Measurements from ENCODE around the gene DEK.
"Not testable (repeated sequence)": the region's sequence is repeated elsewhere in the genome, so short reads cannot be mapped to it uniquely, and the experiment has no call there.

Gene DEK

DNA sequence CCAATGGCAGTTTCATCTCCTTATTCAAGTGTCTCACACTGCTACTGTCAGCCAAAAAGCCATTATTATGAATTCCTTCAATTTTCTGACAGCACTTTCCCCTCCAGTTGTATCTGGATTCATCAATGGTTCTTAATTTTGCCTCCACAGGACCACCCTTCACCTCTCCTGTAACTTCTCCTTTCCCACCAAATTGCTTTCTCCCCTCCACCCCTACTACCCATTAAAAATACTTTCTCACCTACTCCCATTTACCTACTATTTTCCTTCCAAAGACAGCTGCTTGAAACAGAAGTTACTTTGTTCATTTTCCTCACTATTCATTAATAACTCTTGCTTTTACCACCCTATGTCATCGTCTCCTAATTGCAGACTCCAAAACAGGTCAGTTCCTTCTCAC, 29.8 kb downstream of the DEK start:
- no peak for DNase-seq

DNA sequence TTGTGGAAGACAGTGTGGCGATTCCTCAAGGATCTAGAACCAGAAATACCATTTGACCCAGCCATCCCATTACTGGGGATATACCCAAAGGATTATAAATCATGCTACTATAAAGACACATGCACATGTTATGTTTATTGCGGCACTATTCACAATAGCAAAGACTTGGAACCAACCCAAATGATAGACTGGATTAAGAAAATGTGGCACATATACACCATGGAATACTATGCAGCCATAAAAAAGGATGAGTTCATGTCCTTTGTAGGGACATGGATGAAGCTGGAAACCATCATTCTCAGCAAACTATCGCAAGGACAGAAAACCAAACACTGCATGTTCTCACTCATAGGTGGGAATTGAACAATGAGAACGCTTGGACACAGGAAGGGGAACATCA, 30.6 kb downstream of the DEK start:
- DNase-seq = not testable (repeated sequence)

DNA sequence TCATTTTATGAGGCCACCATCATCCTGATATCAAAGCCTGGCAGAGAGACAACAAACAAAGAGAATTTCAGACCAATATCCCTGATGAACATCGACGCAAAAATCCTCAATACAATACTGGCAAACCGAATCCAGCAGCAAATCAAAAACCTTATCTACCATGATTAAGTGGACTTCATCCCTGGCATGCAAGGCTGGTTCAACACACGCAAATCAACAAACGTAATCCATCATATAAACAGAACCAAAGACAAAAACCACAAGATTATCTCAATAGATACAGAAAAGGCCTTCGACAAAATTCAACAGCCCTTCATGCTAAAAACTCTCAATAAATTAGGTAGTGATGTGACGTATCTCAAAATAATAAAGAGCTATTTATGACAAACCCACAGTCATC, 32.5 kb downstream of the DEK start:
- DNase-seq = not testable (repeated sequence)

DNA sequence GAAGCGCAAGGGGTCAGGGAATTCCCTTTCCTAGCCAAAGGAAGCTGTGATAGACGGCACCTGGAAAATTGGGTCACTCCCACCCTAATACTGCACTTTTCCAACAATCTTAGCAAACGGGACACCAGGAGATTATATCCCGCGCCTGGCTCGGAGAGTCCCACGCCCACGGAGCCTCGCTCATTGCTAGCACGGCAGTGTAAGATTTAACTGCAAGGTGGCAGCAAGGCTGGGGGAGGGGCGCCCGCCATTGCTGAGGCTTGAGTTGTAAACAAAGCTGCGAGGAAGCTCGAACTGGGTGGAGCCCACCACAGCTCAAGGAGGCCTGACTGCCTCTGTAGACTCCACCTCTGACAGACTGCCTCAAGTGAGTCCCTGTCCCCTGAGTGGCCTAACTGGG, 35.7 kb downstream of the DEK start:
- not testable (repeated sequence) for DNase-seq

DNA sequence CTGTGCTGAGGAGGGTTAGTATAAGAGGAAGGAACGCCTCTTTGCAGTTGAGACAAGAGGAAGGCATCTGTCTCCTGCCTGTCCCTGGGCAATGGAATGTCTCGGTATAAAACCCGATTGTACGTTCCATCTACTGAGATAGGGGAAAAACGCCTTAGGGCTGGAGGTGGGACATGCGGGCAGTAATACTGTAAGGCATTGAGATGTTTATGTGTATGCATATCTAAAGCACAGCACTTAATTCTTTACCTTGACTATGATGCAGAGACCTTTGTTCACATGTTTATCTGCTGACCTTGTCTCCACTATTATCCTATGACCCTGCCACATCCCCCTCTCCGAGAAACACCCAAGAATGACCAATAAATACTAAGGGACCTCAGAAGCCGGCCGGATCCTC, 37.2 kb downstream of the DEK start:
- DNase-seq = not testable (repeated sequence)

DNA sequence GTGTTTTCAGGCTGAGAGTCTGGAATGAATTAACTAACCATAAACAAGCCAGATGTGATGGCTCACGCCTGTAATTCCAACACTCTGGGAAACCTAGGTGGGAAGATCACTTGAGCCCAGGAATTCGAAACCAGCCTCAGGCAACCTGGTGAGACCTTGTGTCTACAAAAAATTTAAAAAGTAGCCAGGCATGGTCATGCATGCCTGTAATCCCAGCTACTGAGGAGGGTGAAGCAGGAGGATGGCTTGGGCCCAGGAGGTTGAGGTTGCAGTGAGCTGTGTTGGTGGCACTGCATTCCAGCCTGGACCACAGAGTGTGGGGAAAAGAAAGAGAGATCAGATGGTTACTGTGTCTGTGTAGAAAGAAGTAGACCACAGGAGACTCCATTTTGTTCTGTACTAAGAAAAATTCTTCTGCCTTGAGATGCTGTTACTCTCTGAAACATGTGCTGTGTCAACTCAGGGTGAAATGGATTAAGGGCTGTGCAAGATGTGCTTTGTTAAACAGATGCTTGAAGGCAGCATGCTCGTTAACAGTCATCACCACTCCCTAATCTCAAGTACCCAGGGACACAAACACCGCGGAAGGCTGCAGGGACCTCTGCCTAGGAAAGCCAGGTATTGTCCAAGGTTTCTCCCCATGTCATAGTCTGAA, 37.8 kb downstream of the DEK start:
- peak; percentile 98 for DNase-seq

DNA sequence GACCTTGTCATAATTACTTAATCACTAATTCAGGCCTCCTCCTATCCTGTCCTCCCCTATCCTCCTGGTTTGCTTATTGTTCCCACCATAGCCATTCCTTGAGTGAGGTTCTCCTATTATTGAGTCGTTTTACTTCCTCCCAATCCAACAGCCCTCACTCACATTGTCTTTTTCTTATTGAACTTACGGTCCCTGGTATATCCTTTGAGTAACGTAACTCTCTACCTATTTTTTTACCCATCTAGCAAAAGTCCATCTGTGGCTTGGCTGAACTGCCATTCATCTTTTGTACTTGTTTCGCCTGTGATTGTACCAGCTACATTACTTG, 43.1 kb downstream of the DEK start:
- DNase-seq = no peak

DNA sequence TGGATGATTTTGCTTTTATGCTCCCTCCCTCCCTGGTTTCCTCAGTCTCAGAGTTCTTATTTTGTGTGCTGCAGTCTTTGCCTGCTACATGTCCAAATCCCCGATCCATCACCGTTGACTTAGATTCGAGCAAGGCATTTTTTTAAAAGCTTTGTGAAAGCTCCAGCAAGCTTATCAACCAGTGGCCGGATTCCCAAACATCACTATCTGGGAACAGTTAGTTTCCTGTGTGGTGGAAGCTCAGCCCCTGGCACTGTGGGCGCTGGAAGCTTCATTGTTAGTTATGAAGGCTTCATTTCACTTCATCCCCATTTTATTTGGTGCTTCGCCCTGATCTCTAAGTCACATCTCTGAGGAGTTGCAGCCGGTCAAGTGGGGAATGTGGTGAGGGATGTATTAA, 44.7 kb downstream of the DEK start:
- DNase-seq = no peak

DNA sequence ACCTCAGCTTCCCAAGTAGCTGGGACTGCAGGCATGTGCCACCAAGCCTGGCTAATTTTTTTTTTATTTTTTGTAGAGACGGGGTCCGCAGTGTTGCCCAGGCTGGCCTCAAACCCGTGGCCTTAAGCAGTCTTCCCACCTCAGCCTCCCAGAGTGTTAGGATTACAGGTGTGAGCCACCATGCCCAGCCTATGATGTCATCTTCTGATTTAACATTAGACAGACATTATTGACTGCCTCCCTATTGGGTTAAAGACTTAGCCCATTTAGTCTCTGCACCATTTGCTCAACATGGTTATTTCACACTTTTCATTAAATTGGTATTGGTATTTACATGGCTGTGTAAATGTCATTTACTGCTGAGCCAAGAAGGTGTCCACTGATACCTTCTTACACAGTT, 46.1 kb downstream of the DEK start:
- no peak for DNase-seq

DNA sequence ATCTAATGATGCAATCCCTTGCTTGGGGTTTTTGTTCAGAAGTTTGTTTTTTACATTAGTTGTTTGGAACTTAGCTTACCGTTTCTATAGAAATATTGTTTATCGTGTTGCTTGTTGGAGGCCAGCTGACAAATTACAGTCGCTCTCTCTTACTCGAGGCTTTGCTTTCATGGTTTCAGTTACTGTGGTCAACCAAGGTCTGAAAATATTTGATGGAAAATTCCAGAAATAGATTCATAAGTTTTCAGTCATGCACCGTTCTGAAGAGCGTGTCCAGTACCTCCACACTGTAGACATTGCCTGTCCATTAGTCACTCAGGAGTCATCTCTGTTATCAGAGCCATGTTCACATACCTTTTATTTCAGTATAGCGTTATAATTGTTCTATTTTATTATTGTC, 47.9 kb downstream of the DEK start:
- peak; percentile 89 for DNase-seq

DNA sequence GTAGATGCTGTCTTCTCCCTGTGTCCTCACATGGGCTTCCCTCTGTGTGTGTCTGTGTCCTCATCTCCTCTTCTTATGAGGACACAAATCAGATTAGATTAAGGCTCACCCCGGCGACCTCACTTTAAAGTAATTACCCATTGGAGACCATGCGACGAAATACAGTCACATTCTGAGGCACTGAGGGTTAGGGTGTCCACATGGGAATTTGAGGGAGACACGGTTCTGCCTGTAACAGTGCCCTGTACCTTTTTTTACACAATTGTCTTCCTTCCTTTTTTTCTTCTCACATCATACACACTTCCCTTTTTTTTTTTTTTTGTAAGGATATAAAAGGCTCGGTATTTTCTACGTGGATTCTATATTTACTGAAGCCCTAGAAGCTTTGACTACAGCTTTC, 48.9 kb downstream of the DEK start:
- no peak for DNase-seq

DNA sequence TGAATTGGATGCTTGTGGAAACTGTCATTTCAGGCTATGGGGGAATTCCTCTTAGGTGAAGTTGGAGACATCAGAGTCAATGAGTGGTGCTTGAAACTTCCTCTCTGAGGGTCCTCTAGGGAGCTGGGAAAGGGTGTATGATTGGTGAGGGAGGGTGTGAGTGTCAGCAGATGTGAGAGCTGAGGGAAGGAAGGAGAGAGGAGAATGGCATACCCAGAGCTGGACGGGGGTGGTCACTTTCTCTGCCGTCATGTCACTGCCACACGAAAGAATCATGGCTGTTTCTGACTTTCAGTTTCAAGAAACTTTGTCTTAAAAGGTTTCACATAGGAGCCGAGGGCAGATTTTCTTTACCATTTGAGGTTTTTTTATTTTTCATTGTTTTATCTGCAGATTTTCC, 50.3 kb downstream of the DEK start:
- no peak for DNase-seq

DNA sequence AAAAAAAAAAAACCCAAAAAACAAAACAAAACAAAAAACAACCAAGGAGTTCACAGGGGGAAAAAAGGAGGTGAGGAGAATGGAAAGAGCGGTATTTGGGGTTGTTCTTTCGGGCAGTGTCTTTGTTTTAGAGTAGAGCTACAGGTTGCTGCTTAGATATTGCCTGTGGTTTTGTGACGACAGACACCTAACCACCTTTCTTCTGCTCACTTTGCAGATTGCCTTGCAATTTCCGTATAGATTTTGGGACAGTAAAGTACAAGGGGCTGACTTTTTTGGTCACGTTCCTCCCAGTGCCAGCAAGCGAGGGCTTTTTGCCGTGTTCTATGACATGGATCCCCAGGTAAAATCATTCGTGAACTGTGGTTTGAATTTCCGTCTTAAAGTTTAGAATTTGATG, 50.9 kb downstream of the DEK start:
- no peak for DNase-seq

DNA sequence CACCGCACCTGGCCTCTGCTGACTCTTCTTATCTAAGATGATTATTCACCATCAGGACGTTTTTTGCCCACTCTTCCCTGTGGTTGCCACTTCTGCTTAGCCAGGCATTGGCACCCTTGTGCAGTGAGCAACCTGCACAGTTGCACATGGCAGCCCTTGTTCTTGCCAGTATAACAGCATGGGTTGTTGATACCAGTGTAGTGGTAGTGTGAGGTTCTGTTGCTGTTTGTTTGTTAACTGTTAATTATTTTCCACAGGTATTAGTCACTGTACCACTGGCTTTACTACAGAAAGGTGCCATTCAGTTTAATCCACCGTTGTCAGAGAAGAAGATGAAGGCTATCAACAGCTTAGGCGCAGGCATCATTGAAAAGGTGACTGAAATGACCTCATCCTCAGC, 52.1 kb downstream of the DEK start:
- no peak for DNase-seq

DNA sequence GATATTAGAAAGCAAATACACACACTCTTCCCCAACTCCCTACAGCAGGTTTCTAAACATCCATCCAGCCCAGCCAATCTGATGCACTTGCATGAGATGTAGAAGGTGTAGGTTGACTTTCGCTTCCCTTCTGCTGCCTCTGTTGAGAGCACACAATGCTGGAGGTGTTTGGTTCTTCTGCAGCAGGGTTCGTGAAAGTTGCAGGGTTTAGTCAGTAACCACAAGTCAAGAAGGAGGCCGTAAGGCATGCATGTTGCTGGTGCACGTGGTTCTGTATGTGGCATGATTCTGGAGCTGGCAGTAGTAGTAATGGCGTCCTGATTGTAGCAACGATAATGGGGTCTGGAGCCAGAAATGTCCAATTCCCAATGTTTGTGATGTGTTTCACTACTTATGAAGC, 53.0 kb downstream of the DEK start:
- DNase-seq = no peak

DNA sequence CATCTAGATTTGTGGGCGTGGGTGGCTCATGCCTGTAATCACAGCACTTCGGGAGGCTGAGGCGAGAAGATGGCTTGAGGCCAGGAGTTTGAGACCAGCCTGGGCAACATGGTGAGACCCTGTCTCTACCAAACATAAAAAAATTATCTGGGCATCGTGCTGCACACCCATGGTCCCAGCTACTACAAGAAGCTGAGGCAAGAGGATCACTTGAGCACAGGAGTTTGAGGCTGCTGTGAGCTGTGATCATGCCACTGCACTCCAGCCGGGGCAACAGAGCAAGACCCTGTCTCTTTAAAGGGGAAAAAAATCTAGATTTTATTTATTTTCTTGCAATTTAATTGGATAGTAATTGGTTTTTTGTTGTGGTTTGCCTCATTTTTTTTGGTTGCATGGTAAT, 53.6 kb downstream of the DEK start:
- DNase-seq = no peak

DNA sequence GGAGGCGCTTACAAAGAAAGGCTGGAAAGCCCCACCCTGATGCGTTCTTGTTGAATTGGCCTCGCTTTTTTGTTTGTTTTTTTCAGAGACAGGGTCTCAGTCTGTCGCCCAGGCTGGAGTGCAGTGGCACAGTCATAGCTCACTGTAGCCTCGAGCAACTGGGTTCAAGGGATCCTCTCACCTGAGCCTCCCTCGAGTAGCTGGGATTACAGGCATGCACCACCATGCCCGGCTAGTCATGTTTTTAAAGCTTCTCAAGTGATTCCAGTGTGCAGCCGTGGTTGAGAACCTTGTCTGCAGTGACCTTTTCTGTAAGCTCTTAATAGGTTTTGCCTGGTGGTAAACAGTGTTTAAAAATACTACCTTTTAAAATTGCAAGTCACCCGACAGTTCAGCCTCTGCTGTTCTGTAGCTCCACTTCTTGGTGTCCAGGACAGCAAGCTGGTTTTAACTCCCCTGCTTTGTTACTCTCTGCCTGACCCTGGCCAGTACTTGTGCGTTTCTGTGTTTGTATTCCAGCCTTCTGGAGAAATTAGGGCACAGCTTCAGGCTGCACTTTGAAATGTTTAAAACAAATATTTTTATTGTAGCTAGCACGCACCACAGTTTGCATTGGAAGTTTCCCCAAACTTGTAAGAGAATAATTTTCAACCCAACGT, 54.7 kb downstream of the DEK start:
- DNase-seq = no peak

DNA sequence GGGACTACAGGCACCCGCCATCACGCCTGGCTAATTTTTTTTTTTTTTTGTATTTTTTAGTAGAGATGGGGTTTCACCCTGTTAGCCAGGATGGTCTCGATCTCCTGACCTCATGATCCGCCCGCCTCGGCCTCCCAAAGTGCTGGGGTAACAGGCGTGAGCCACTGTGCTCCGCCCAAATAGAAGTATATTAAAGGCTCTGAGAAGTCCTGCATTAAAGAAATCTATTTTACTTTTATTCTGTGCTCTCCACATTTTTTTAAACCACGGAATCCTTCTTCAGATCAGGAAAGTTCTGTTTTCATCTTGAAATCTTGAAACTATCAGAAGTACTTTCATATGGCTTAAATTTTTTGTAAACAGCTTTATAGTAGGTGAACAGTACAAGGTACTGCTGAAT, 55.6 kb downstream of the DEK start:
- not testable (repeated sequence) for DNase-seq

DNA sequence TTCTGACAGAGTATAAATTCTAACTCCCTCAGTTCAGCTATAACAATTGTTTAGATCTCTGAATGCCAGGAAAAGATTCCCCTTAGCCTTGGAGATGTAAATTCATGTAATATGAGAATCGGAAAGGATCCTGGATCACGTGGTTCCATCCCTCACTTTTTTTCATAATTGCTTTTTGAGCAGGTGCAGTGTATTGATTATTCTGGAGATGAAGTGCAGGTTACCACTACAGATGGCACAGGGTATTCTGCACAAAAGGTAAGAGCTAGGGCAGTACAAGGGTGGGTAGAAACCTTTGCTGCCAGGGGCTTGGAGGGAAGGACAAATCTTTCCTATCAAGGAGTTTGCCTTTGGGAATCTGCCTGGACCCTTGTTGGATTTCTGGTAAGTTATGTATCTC, 56.4 kb downstream of the DEK start:
- no peak for DNase-seq

DNA sequence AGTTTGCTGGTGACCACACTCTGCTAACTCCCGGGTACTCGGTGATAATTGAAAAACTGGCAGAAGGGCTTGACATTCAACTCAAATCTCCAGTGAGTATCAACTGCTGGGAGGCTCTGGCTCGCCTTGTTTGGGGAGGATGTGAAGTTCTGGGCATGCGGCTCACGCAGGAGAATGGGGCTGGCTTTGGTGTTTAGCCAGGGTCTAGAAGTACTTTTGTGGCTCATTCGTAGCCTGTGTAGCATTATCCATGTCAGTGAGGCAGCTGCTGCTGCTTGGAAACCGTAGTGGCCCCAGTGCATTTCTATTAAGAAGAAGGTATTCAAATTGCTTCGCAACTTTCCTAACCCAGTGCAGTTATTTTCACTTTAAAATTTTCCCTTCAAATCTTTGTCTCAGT, 56.9 kb downstream of the DEK start:
- DNase-seq = no peak

DNA sequence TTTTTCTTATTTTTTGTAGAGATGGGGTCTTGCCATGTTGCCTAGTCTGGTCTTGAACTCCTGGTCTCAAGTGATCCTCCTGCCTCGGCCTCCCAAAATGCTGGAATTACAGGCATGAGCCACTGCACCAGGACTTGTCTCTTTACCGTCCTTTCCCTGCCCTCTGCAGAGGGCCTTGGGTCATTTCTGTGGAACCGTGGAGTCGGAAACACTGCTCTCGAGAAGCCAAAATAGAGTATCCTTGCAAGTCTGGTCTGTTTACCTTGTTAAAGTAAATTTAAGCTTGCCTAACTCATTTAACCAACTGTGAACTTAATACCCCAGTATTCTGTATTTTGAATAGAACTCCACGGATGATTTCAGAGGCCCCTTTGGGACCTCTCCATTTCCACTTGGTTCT, 57.7 kb downstream of the DEK start:
- DNase-seq = no peak

DNA sequence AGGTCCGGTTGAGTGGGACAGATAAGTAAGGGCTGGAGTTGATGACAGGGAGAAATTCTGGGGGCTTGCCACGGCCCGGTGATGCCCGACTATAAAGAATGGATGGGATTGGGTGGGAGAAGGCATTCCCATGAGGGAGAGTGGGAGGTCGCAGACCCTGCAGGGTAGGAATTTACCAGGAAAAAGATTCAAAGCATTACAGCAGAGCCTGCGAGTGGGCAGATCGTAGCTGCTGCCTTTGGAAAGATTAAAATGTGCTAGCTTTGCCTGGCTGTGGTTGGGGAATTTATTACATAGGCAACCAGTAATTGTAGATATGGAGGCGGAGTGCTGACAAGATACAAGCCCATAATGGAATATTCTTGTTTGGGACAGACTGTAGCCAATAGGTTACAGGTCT, 59.6 kb downstream of the DEK start:
- DNase-seq = no peak

DNA sequence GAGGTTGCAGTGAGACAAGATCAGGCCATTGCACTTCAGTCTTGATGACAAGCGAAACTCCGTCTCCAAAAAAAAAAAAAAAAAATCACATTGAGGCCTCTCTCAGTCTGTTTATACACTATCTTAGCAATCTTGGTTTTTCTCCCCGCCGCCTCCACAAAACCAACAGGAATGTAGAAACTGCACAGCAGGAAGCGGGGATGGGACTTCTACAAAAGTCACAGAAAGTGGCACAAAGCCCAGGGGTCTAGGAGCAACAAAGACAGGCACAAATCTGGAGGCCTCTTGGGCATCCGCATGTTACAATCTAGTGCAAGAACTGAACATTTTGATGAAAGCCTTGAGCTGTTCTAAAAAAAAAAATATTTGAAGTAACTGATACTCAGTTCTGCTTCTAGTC, 60.5 kb downstream of the DEK start:
- peak; percentile 42 for DNase-seq

DNA sequence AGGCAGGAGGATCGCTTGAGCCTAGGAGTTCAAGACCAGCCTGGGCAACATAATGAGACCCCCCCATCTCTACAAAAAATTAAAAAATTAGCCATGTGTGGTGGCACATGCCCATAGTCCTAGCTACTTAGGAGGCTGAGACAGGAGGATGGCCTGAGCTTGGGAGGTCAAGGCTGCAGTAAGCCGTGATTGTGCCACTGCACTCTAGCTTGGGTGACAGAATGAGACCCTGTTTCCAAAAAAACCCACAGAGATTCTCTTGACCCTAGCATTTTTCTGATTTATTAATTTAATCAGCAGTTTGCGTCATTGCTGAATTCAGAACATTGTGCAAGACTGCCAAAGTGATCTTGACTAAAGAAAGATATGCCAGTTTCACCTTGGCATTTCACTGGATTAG, 72.3 kb downstream of the DEK start:
- DNase-seq = no peak

DNA sequence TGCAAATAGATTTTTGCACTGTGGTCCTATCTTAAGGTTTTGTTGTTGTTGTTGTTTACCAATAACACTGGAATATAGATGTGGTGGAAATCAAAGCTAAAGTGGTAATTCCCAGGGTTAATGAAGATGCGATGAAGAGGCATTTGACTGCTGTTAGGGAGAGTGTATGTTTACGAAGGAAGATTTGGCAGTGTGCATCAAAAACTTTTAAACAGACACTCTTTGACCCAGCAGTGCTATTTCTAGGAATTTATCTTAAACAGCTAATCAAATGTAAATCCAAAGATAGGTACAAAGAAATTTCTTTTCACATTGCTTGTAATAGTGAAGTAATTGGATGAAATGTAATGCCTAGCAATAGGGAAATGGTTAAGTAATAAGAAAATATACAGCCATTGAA, 75.1 kb downstream of the DEK start:
- no peak for DNase-seq

Measured in fibroblast of upper back skin (primary cell).